OCI-LY1 (cell line): Measurements from ENCODE around the gene CPXM2.

Experiments used
- EZH2 ChIP-seq: fragments of 200-600 bp; sonication (generic), shearing (Covaris generic); IDR thresholded peaks from 2 replicates; pipeline ENCODE4 v1.8.0; 2017; ENCODE audit warnings: borderline replicate concordance, mixed run types, mild to moderate bottlenecking, antibody characterized with exemption, low read length, moderate library complexity, mixed read lengths
- TF ChIP-seq, protein P1 (sequence below): fragments of 200-600 bp; sonication (generic), shearing (Covaris generic); IDR thresholded peaks from 2 replicates; pipeline ENCODE4 v1.5.1; 2017; ENCODE audit warnings: mild to moderate bottlenecking, antibody characterized with exemption, low read length, moderate library complexity, mixed read lengths

DNA sequence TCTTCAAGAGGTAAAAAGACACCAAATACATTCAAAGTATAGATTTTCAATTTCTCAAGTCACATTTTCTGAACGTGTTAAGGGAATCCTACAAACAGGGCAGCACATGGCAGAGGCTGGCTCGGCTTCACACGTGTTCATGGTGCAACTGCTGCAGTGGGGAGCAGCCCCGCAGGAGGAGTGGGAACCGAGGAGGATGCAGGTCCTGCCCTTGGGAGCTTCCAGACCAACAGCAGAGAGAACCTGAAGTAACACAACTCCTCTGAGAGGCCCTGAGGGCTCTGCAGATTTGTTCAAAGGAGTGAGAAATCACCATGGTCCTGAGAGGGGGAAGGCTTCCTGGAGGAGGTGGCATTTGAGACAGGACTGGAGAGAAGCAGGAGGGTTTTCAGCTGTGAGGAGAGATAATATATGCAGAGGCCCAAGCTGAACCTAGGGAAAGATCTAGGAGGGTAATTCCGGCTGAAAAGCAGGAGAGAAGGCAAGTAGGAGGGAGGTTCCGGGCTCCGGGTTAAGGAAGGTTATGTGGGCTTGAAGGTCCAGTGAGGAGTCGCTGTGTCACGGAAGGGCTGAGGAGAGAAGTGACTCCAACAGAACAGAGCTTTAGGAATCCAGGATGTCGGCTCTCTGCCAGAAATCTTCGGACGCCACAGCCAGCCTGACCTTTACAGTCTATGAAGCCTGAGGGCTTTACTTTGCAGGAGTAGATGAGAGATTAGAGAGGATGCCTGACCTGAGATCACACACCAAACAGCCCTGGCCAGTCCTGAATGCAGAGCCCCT is 148.0 kb downstream of the CPXM2 start:
- TF ChIP-seq, protein P1, sequence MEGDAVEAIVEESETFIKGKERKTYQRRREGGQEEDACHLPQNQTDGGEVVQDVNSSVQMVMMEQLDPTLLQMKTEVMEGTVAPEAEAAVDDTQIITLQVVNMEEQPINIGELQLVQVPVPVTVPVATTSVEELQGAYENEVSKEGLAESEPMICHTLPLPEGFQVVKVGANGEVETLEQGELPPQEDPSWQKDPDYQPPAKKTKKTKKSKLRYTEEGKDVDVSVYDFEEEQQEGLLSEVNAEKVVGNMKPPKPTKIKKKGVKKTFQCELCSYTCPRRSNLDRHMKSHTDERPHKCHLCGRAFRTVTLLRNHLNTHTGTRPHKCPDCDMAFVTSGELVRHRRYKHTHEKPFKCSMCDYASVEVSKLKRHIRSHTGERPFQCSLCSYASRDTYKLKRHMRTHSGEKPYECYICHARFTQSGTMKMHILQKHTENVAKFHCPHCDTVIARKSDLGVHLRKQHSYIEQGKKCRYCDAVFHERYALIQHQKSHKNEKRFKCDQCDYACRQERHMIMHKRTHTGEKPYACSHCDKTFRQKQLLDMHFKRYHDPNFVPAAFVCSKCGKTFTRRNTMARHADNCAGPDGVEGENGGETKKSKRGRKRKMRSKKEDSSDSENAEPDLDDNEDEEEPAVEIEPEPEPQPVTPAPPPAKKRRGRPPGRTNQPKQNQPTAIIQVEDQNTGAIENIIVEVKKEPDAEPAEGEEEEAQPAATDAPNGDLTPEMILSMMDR, result no peak
- TF ChIP-seq EZH2, result no peak
